ENCODE results near the gene CENPO.

GRCh38 chr2:24818721-24819167 lies 25.5 kb downstream of the CENPO start:
- TF ChIP-seq EZH2 (IDR thresholded peaks at IDR 0.05; ENCODE audit: insufficient read depth, poor library complexity, severe bottlenecking) (no peak), EZH2phosphoT487 (IDR thresholded peaks at IDR 0.05; ENCODE audit: insufficient read depth, low read depth) (no peak)

Measured in GM23248 (cell line).